ENCODE measurements around the gene GLYR1. TPM values are rescaled to one million over a fixed set of nuclear protein-coding genes. Genes with fewer than 3 reads are reported as not detected.

Gene GLYR1
- total and polyA plus RNA-seq, 9 of the 15 experiments (the other 6 are each of a cell fraction or from before 2014, with no cell fraction given): 6.7 to 99.2 (median 60.2) TPM

- peak; percentile 59; the same call in 1 of the 2 replicates for TF ChIP-seq ARID4B (CRISPR knock-in tag; IDR thresholded peaks at IDR 0.05)
- peak; percentile 27; the same call in 1 of the 2 replicates for TF ChIP-seq JUND (IDR thresholded peaks at IDR 0.05; ENCODE audit: borderline replicate concordance, low read depth, low read length)
- no peak; the same call in 2 of the 3 replicates for TF ChIP-seq JUND (tag; IDR thresholded peaks at IDR 0.05; ENCODE audit: borderline replicate concordance, low read depth, low read length)
- TF ChIP-seq SLC30A9 (CRISPR knock-in tag; IDR thresholded peaks at IDR 0.05): no peak
- TF ChIP-seq MITF (IDR thresholded peaks at IDR 0.05): no peak
- TF ChIP-seq ZNF134 (CRISPR knock-in tag; conservative IDR thresholded peaks at IDR 0.05): no peak
- TF ChIP-seq ELK1 (CRISPR knock-in tag; IDR thresholded peaks at IDR 0.05): no peak
- TF ChIP-seq KLF10 (CRISPR knock-in tag; IDR thresholded peaks at IDR 0.05): no peak
- no peak for TF ChIP-seq CCAR2 (IDR thresholded peaks at IDR 0.05; ENCODE audit: low read depth, low read length)
- no peak for TF ChIP-seq ZNF212 (CRISPR knock-in tag; IDR thresholded peaks at IDR 0.05)
- peak; percentile 98 for TF ChIP-seq SP1 (CRISPR knock-in tag; IDR thresholded peaks at IDR 0.05)
- TF ChIP-seq KAT8 (IDR thresholded peaks at IDR 0.05; ENCODE audit: low read depth): no peak
- TF ChIP-seq ZNF174 (CRISPR knock-in tag; IDR thresholded peaks at IDR 0.05): no peak
- TF ChIP-seq E2F5 (CRISPR knock-in tag; IDR thresholded peaks at IDR 0.05): no peak
- no peak for TF ChIP-seq U2AF2 (optimal IDR thresholded peaks at IDR 0.05; ENCODE audit: low read depth, low read length)
- peak; percentile 57; the same call in 1 of the 2 replicates for TF ChIP-seq MXI1 (IDR thresholded peaks at IDR 0.05; ENCODE audit: low read depth, low read length)
- no peak for TF ChIP-seq ZBTB34 (CRISPR knock-in tag; IDR thresholded peaks at IDR 0.05)
- TF ChIP-seq DACH1 (IDR thresholded peaks at IDR 0.05; ENCODE audit: partially characterized antibody): no peak
- TF ChIP-seq DDX20 (tag; IDR thresholded peaks at IDR 0.05; ENCODE audit: low read depth): no peak
- TF ChIP-seq LEF1 (IDR thresholded peaks at IDR 0.05): no peak
Observed at GRCh38 chr16:4766875-4767628, 80.0 kb downstream of the GLYR1 start, which contains the start of gene ZNF500 (continued).

Data from K562 (cell line).